Muscle of arm (tissue), 12 donors: ENCODE results near the gene BICRA. TPM values are rescaled to one million over a fixed set of nuclear protein-coding genes. Genes with fewer than 3 reads are reported as not detected.
"Not testable (repeated sequence)": the region's sequence is repeated elsewhere in the genome, so short reads cannot be mapped to it uniquely, and the experiment has no call there.

ENCODE experiments used
- DNase-seq: peaks from one replicate; pipeline ENCODE4 v3.0.0-alpha.2; 2013
- polyA plus RNA-seq, 12 donors: library from polyadenylated mRNA; unstranded; fragments of 120-200 nt; gene quantifications; one replicate each; pipeline ENCODE4 v1.2.1, GENCODE V29; 2013; ENCODE audit not compliant: insufficient read length in 12 of 12

The BICRA gene
- polyA plus RNA-seq, 12 donors: 7.1 to 18.5 (median 9.6) TPM; not detected in 1

DNA sequence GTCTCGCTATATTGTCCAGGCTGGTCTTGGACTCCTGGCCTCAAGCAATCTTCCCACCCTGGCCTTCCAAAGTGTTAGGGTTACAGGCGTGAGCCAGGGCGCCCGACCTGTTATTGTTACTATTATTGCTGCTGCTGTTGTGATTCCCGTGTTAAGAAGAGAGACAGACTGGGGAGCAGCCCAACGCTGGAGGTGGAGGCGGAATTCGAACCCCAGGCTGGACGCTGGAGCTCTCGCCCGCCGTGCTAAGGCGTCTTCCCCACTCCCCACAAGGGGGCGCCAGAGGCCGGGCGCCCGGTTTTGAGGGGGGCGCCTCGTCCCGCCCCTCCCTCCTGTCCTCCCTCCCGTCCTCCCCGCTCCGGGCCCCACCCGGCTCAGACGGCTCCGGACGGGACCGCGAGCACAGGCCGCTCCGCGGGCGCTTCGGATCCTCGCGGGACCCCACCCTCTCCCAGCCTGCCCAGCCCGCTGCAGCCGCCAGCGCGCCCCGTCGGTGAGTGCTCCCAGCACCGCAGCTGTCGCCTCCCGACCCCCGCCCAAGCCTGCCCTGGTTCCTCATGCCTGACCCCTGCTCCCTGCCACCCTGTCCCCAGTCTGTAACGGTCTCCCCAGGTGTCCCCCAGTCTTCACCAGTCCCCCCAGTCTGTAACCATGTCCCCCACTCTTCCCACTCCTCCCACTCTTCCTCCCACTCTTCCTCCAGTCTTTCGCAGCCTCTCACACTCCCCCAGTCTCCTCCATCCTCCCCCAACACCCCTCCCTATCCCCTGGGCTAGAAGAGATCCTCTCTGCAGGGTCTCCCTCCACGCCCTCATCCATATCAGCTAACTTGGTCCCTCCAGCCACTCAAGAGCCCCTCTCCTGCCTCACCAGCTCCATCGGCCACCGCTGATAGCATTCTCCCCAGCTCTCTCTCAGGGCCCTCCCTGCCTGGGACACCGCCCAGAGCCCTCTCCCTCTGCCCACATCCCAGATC, 104.4 kb downstream of the BICRA start, which contains the start of gene EHD2:
Gene EHD2, plus strand, starts transcription at position 377 of the 976 bp plus-strand sequence. CDS start 3,191 bp downstream, outside the sequence.
- DNase-seq: peak; percentile 87

DNA sequence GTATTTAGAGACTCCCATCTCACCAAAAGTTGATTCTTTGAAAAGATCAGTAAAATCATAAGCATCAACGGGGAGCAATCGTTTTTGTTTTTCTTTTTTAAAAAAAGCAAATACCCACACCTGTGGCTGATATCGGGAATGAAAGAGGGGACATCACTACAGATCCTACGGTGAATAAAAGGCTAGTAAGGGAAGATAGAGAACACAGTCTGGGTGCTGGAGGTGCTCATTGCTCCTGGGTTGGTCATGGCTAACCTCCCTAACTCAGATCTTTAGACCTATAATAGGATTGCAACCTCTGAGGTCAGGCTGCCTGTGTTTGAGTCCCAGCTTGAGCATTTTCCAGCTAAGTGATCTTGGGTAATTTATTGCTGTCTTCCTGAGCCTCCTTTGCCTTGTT, 105.4 kb downstream of the BICRA start:
- no peak for DNase-seq

DNA sequence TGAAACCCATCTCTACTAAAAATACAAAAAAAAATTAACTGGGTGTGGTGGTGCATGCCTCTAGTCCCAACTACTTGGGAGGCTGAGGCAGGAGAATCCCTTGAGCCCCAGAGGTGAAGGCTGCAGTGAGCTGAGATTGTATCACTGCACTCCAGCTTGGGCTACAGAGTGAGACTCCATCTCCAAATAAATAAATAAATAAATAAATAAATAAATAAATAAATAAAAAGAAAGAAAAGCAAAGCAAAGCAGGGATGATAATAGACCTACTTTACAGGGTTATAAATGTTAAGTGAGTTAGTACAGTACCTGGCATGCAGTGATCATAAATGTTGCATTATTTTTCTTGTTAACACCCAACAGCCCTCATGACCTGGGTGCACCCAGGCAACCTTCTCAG, 105.9 kb downstream of the BICRA start:
- DNase-seq: not testable (repeated sequence)

DNA sequence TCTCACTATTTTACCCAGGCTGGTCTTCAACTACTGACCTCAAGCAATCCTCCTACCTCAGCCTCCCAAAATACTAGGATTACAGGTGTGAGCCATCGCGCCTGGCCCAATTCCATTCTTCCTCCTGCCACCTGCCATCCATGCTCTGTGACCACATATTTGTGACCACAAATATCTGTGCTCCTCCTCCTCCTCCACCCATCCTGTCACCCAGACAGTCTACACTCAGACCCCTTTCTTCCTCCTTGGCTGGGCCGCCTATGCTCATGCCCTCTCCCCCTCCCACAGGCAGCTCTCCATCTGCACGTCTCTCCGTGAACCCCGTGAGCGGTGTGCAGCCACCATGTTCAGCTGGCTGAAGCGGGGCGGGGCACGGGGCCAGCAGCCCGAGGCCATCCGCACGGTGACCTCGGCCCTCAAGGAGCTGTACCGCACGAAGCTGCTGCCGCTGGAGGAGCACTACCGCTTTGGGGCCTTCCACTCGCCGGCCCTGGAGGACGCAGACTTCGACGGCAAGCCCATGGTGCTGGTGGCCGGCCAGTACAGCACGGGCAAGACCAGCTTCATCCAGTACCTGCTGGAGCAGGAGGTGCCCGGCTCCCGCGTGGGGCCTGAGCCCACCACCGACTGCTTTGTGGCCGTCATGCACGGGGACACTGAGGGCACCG, 107.5 kb downstream of the BICRA start:
- DNase-seq: no peak

DNA sequence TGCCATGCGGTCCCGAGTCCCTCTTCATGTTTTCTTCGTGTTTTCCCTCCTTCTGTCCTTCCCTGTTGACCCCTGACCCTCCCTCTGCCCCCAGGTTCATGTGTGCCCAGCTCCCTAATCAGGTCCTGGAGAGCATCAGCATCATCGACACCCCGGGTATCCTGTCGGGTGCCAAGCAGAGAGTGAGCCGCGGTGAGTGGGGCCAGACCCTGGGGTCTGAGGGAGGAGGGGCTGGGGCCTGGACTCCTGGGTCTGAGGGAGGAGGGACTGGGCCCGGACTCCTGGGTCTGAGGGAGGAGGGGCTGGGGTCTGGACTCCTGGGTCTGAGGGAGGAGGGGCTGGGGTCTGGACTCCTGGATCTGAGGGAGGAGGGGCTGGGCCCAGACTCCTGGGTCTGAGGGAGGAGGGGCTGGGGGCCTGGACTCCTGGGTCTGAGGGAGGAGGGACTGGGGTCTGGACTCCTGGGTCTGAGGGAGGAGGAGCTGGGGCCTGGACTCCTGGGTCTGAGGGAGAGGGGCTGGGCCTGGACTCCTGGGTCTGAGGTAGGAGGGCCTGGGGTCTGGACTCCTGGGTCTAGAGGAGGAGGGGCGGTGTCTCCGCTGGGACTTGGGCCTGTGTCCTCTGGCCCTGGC, 109.6 kb downstream of the BICRA start:
- not testable (repeated sequence) for DNase-seq

DNA sequence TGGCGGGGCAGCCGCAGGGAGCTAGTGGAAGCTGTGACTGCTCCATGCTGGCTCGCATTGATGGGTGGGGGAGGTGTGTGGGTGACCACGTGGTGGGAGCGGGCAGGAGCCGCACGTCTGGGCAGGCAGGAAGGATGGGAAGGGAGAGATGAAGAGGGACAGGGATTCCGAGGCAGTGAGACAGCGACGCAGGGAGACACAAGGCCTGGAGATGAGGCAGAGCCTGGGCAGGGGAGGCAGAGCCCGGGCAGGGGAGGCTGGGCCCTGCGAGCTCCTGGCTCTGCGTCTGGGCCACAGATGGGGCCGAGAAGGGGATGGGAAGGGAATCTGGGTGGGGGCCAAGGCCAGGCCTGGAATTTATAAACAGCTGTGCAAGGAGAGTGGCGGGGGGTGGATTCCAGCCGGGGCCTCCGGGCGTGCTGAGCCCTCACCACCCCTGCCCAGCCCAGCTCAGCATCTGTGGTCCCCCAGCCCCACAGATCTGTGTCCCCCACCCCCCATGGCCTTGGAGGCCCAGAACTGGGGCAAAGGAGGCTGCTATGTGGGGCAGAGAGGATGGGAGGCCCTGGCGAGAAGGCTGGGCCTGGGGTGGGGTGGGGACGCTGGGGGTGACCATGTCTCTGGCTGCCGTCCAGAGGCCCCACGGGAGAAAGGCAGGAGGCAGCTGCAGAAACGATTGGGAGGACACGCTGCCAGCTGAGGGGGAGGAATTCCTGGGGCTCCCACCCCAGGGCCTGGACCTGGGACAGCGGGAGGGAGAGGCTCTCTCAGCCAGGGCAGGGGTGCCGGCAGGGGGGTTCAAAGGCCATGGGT, 110.3 kb downstream of the BICRA start:
- DNase-seq: peak; percentile 96

DNA sequence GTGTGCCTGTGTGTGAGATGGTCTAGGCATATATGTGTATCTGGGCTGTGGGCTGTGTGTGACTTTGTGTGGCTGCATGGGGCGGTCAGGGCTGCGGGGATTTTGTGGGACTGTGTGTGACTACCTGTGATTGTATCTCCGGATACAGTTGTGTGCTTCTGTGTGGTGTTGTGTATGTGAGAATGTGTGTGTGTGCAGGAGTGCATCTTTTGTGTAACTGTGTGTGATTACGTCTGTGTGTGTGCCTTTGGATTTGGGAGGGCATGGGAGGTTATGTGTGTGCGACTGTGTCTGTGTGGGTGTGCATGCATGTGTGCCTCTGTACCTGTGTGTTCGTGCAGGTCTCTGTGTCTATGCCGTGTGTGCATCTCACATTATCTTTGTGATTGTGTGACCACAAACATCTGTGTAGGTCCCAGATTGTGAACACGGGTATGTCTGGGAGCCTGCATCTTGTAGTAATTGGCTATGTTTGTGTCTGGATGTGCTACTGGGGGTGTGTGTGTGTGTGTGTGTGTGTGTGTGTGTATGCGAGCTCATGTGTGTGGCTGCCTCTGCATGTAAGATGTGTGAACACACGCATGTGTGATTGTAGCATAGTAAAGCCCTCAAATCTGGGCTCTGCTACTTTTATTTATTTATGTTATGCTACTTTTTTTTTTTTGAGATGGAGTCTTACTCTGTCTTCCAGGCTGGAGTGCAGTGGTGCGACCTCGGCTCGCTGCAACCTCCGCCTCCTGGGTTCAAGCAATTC, 111.9 kb downstream of the BICRA start:
- no peak for DNase-seq

DNA sequence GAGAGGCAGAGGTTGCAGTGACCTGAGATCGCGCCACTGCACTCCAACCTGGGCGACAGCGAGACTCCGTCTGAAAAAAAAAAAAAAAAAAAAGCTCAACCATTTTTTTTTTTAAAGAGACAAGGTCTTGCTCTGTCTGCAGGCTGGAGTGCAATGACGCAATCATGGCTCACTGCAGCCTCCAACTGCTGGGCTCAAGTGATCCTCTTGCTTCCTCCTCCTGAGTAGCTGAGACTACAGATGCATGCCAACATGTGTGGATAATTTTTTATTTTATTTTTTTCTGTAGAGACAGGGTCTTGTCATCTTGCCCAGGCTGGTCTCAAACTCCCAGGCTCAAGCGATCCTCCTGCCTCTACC, 114.6 kb downstream of the BICRA start:
- peak; percentile 48 for DNase-seq

DNA sequence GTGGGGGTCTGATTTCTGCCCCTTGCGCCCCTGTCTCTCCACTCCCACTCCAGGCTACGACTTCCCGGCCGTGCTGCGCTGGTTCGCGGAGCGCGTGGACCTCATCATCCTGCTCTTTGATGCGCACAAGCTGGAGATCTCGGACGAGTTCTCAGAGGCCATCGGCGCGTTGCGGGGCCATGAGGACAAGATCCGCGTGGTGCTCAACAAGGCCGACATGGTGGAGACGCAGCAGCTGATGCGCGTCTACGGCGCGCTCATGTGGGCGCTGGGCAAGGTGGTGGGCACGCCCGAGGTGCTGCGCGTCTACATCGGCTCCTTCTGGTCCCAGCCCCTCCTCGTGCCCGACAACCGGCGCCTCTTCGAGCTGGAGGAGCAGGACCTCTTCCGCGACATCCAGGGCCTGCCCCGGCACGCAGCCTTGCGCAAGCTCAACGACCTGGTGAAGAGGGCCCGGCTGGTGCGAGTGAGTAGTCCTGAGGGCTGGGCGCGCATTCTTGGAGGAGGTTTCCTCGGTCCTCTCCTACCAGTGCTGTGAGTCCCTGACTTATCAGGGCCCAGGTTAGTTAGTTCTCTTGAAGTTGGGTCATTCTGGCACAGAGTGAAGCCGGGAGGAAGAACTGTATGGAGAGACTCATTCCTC, 116.9 kb downstream of the BICRA start:
- DNase-seq: no peak

DNA sequence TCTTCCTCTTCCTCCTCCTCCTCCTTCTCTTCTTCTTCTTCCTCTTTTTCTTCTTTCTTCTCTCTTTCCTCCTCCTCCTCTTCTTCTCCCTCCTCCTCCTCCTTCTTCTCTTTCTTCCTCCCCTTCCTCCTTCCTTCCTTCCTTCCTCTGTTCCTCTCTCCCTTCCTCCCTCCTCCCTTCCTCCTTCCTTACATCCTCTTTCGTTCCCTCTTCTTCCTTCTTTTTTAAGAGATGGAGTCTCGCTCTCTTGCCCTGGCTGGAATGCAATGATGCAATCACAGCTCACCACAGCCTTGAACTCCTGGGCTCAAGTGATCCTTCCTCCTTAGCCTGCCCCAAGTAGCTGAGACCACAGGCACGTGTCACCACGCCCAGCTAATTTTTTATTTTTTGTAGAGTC, 117.5 kb downstream of the BICRA start:
- no peak for DNase-seq

DNA sequence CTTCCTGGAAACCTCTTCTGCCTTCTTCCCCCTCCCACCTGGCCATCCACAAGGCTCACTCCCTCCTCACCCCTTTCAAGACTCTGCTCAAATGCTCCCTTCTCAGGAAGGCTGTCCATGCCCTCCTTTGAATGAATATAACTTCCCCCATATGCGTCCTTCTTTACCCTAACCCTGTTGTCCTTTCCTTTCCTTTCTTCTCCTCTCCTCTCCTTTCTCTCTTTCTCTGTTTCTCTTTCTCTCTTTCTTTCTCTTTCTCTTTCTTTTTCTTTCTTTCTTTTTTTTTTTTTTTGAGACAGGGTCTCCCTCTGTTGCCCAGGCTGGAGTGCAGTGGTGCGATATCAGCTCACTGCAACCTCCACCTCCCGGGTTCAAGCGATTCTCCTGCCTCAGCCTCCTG, 119.4 kb downstream of the BICRA start:
- not testable (repeated sequence) for DNase-seq

DNA sequence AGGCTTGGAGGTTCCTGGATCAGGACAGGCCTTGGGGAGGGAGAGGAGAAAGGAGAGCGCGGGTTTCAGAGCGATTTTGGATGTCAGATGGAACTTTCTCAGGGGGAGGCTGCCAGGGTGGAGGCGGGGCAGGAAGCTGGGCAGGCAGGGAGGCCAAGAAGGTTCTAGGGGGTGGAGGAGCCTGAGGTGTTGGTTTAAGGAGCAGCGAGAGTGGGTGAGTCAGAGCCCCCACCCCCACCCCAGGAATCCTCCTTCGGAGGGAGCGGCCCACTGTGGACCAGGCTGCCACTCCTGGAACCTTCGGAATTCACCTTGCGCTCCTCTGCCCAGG, 120.5 kb downstream of the BICRA start:
- DNase-seq: peak; percentile 45

DNA sequence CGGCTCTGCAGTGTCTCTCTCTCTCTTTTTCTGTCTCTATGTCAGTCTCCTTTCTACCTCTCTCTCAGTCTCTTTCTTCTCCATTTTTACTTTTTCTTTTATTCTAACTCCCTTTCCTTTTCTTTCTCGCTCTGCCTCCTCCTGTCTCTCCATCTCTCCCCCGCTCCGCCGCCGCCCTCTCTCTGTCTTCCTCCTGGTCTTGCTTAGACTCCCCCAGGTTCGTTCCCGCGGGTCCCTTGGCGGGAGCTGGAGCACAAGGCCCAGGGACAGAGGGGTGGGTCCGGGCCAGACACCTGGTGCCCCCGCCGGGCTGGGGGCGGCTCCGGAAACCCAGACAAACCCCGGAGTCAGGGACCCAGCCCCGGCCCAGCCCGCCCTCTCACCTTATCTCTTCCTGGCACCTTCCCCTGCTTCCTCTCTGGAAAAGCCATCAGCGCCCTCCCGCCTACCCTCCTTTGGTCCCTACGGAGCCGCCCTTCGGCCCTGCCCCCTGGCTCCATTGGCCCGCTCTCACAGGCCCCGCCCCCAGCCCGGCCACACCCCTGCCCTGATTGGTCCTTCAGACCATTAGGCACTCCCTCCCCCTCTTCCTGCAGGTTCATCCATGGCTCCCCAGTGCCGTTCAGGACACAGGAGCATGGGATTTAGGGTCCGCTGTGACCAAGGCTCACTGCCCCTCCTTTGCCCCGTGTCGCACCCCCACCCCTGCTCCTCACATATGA, 121.0 kb downstream of the BICRA start:
- no peak for DNase-seq

DNA sequence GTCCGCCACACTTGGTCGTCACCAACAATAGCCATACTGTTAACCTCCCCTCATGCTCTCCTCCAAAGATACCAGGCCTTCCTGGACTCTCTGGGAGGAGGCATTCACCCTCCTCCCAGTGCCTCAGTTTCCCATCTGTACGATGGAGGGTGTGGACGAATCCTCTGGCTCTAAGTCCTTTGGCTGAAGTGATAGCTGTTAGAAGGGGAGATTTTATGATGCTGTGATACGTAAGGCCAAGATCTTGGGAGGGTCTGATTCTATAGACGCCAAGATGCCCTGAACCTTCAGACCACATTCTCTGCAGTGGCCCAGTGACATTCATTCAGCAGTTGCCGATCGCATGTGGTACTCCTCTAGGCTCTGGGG, 121.6 kb downstream of the BICRA start:
- DNase-seq: no peak

DNA sequence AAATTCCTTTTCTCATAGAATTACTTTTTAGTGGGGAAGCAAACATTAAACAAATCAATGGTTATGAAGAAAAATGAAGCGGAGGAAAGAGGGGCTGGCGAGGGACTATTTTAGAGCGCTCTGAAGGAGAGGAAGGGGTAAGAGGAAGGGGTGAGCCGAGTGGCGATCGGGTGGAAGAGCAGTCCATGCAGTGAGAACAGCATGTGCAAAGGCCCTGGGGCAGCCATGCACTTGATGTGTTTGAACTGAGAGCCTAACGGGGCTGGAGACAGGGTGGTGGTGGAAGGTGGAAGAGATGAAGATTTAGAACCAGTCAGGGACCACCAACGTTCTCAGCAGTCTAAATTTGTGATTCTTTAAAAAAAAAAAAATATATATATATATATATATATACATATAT, 122.0 kb downstream of the BICRA start:
- DNase-seq: no peak

DNA sequence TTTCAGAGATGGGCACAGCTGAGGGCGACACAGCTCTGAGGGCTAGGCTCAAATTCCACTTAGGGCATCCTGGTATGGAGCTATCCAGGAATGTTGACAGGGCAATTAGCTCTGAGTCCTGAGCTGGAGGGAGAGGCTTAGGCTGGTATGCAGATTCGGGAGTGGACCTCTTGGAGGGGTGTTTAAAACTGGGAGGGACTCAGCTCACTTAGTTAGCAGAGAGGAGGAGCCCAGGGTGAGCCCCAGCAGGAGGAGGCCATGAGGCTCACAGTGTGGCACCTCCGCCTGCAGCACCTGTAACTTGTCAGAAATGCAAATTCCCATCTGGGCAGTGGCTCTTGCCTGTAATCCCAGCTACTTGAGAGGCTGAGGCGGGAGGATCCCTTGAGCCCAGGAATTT, 126.2 kb downstream of the BICRA start:
- no peak for DNase-seq

DNA sequence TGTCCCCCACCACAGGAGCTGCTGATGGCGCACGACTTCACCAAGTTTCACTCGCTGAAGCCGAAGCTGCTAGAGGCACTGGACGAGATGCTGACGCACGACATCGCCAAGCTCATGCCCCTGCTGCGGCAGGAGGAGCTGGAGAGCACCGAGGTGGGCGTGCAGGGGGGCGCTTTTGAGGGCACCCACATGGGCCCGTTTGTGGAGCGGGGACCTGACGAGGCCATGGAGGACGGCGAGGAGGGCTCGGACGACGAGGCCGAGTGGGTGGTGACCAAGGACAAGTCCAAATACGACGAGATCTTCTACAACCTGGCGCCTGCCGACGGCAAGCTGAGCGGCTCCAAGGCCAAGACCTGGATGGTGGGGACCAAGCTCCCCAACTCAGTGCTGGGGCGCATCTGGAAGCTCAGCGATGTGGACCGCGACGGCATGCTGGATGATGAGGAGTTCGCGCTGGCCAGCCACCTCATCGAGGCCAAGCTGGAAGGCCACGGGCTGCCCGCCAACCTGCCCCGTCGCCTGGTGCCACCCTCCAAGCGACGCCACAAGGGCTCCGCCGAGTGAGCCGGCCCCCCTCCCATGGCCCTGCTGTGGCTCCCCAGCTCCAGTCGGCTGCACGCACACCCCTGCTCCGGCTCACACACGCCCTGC, 132.1 kb downstream of the BICRA start:
- DNase-seq: no peak

DNA sequence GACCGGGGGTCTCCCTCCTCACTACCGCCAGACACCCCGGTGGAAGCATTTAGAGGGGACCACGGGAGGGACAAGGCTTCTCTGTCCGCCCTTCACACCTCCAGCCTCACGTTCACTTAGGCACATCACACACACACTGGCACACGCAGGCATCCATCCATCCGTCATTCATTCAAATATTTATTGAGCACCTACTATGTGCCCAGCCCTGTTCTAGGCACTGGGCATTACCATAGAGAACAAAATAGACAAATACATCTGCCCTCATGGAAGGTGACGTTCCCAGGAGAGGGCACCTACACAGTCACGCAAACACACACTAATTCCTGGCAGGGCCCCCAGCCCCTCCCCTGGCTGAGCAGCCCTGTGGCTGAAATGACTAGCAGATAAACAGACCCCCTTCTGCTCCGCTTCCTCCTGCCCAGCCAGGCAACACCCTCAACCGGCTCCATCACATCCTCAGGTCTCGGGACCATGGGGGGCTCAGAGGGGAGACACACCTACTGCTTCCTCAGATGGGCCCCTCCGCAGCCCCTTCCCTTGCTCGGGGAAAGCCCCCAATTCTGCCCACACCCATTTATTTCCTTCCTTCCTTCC, 132.7 kb downstream of the BICRA start:
- no peak for DNase-seq

DNA sequence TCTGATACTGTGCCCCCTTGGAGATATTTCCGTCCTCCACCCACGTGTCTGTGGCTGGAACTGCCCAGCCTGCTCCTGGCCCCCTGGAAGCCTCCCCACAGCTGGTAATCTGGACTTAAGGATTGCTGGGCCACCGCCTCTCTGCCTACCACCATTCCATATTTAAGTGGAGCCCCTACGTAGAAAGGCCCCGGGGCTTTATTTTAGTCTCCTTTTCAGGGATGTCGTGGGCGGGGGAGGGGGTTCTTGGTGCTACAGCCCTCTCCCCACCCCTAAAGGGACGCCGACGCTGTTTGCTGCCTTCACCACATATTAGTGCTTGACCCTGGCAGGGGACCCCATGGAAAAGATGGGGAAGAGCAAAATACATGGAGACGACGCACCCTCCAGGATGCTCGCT, 133.7 kb downstream of the BICRA start:
- DNase-seq: no peak
